Measurements from ENCODE around the gene KIAA0319L. TPM values are rescaled to one million over a fixed set of nuclear protein-coding genes. Genes with fewer than 3 reads are reported as not detected.

KIAA0319L gene
- polyA plus RNA-seq, 1 donor from 2014 or later, result 38.1 TPM

GRCh38 chr1:35454176-35454575 lies 103.0 kb downstream of the KIAA0319L start:
- TF ChIP-seq EP300 (conservative IDR thresholded peaks at IDR 0.05; ENCODE audit: poor library complexity, severe bottlenecking), result no peak
- no peak for TF ChIP-seq EZH2 (IDR thresholded peaks at IDR 0.05; ENCODE audit: borderline replicate concordance, insufficient read depth, low read length, poor library complexity, severe bottlenecking)
- TF ChIP-seq TAF1 (IDR thresholded peaks at IDR 0.05; ENCODE audit: low read depth), result no peak
- TF ChIP-seq SMC3 (conservative IDR thresholded peaks at IDR 0.05; ENCODE audit: poor library complexity), result no peak
- TF ChIP-seq POLR2AphosphoS5 (IDR thresholded peaks at IDR 0.05), result no peak
- TF ChIP-seq REST (IDR thresholded peaks at IDR 0.05; ENCODE audit: borderline replicate concordance), result no peak
- no peak for TF ChIP-seq MXI1 (conservative IDR thresholded peaks at IDR 0.05; ENCODE audit: poor library complexity, severe bottlenecking)
- no peak for TF ChIP-seq CTCF (IDR thresholded peaks at IDR 0.05; ENCODE audit: poor library complexity, severe bottlenecking)
- no peak for TF ChIP-seq RAD21 (conservative IDR thresholded peaks at IDR 0.05)
- H3K27ac ChIP-seq (ENCODE audit: low read length), result peak overlapping the region; percentile 69
- H3K36me3 ChIP-seq (ENCODE audit: insufficient read depth, low read length), result no peaks in the 10 kb centered on the region

GRCh38 chr1:35453031-35453430 lies 104.2 kb downstream of the KIAA0319L start:
- Histone ChIP-seq H3K9me2 (ENCODE audit: insufficient read depth, low read length) (no peaks in the 10 kb centered on the region), H3K36me3 (ENCODE audit: insufficient read depth, low read length) (no peaks in the 10 kb centered on the region), H2AFZ (ENCODE audit: low read depth, low read length) (no peak overlapping the region), H3K9me3 (ENCODE audit: low read length) (no peaks in the 10 kb centered on the region), H4K20me1 (ENCODE audit: insufficient read depth) (no peaks in the 10 kb centered on the region), H3K27ac (ENCODE audit: low read length) (peak overlapping the region; percentile 69), H3K9ac (ENCODE audit: low read length) (no peak overlapping the region), H3K27me3 (ENCODE audit: insufficient read depth, low read depth, low read length) (no peaks in the 10 kb centered on the region), H3F3A (ENCODE audit: insufficient read depth, low read length, poor library complexity, severe bottlenecking) (no peaks in the 10 kb centered on the region), H3K79me2 (replicated peaks; ENCODE audit: insufficient read depth, low read length) (no peaks in the 10 kb centered on the region), H3K4me2 (ENCODE audit: low read length) (no peak overlapping the region), H3K4me3 (ENCODE audit: low read length) (peak overlapping the region; percentile 19)
- TF ChIP-seq SMC3 (conservative IDR thresholded peaks at IDR 0.05; ENCODE audit: poor library complexity) (no peak), RAD21 (conservative IDR thresholded peaks at IDR 0.05) (no peak), POLR2AphosphoS5 (IDR thresholded peaks at IDR 0.05) (no peak), EZH2 (IDR thresholded peaks at IDR 0.05; ENCODE audit: borderline replicate concordance, insufficient read depth, low read length, poor library complexity, severe bottlenecking) (no peak), MXI1 (conservative IDR thresholded peaks at IDR 0.05; ENCODE audit: poor library complexity, severe bottlenecking) (no peak), CTCF (IDR thresholded peaks at IDR 0.05; ENCODE audit: poor library complexity, severe bottlenecking) (no peak), REST (IDR thresholded peaks at IDR 0.05; ENCODE audit: borderline replicate concordance) (no peak), EP300 (conservative IDR thresholded peaks at IDR 0.05; ENCODE audit: poor library complexity, severe bottlenecking) (no peak), TAF1 (IDR thresholded peaks at IDR 0.05; ENCODE audit: low read depth) (no peak)

More at GRCh38 chr1:35454176-35454575, 103.0 kb downstream of the KIAA0319L start:
- Histone ChIP-seq H3K9me3 (ENCODE audit: low read length) (no peaks in the 10 kb centered on the region), H3K79me2 (replicated peaks; ENCODE audit: insufficient read depth, low read length) (no peaks in the 10 kb centered on the region), H3K27me3 (ENCODE audit: insufficient read depth, low read depth, low read length) (no peaks in the 10 kb centered on the region), H3K4me3 (ENCODE audit: low read length) (no peak overlapping the region), H2AFZ (ENCODE audit: low read depth, low read length) (no peak overlapping the region), H3K4me2 (ENCODE audit: low read length) (no peak overlapping the region), H4K20me1 (ENCODE audit: insufficient read depth) (no peaks in the 10 kb centered on the region), H3F3A (ENCODE audit: insufficient read depth, low read length, poor library complexity, severe bottlenecking) (no peaks in the 10 kb centered on the region), H3K9me2 (ENCODE audit: insufficient read depth, low read length) (no peaks in the 10 kb centered on the region), H3K9ac (ENCODE audit: low read length) (no peak overlapping the region)
